Measurements from ENCODE around the gene MMD. TPM values are rescaled to one million over a fixed set of nuclear protein-coding genes. Genes with fewer than 3 reads are reported as not detected.

The MMD gene
- total and polyA plus RNA-seq, 9 of the 15 experiments (the other 6 are each of a cell fraction or from before 2014, with no cell fraction given), result 3.1 to 18.9 (median 10.7) TPM

GRCh38 chr17:55402374-55402773 is 19.3 kb downstream of the MMD start:
- Histone ChIP-seq H3K27ac (ENCODE audit: extremely low read depth, low read depth, low read length) (no peak overlapping the region), H3K79me2 (ENCODE audit: control insufficient read depth, insufficient read depth, low read length) (no peaks in the 10 kb centered on the region), H3K36me3 (ENCODE audit: control insufficient read depth, insufficient read depth, low read length) (peaks cover 27% of the 10 kb centered on the region), H4K20me1 (replicated peaks; ENCODE audit: control insufficient read depth, insufficient read depth, low read length) (no peaks in the 10 kb centered on the region), H3K4me1 (replicated peaks in 1 of 2; ENCODE audit: control insufficient read depth in 2 of 2, insufficient read depth in 2 of 2, low read length in 2 of 2) (no peaks in the 10 kb centered on the region), H2AFZ (ENCODE audit: low read depth, low read length) (no peak overlapping the region), H3K9ac (ENCODE audit: insufficient read depth in 1 of 2, low read depth in 2 of 2, low read length in 2 of 2) (no peak overlapping the region), H3K4me3 (no peak overlapping the region), H3K9me3 (replicated peaks; ENCODE audit: control insufficient read depth, insufficient read depth, low read depth, low read length) (no peaks in the 10 kb centered on the region), H3K4me2 (ENCODE audit: insufficient read depth, low read length) (no peak overlapping the region), H3K9me1 (ENCODE audit: control insufficient read depth, insufficient read depth, low read length) (no peaks in the 10 kb centered on the region), H3K27me3 (ENCODE audit: control insufficient read depth in 2 of 2, insufficient read depth in 2 of 2, low read length in 2 of 2) (no peaks in the 10 kb centered on the region)
- FAIRE-seq (no peak), ATAC-seq (no peak), DNase-seq (ENCODE audit: extremely low read depth in 1 of 4, low spot score in 3 of 4) (peak in 2 of 4 experiments; percentile 19 to 20)
- no TSS peak for BruUV-seq (replicated peaks)
- ChIA-PET POLR2A (interaction anchor here (0.8 to 1.7 kb wide), 2 partner anchors 9 to 14 kb away, joined by 4 to 6 read pairs; no protein-coding TSS in a partner anchor), CTCF (ENCODE audit: low intra/inter-chr PET ratio) (no interaction called here)
- TF ChIP-seq MCM3 (IDR thresholded peaks at IDR 0.05) (no peak), JUND (IDR thresholded peaks at IDR 0.05; ENCODE audit: borderline replicate concordance, low read depth, low read length) (peak; percentile 38; the same call in 1 of the 2 replicates), JUND (tag; IDR thresholded peaks at IDR 0.05; ENCODE audit: borderline replicate concordance, low read depth, low read length) (no peak), DIDO1 (tag; IDR thresholded peaks at IDR 0.05; ENCODE audit: low read depth) (no peak), FOSL1 (tag; conservative IDR thresholded peaks at IDR 0.05) (peak; percentile 71), TFAP4 (CRISPR knock-in tag; IDR thresholded peaks at IDR 0.05; ENCODE audit: borderline replicate concordance) (no peak), SP2 (IDR thresholded peaks at IDR 0.05; ENCODE audit: extremely low read depth, low read depth, low read length, poor library complexity, severe bottlenecking) (no peak), ZNF436 (CRISPR knock-in tag; IDR thresholded peaks at IDR 0.05) (no peak), ATF3 (IDR thresholded peaks at IDR 0.05) (peak; percentile 51), ATF3 (CRISPR knock-in tag; conservative IDR thresholded peaks at IDR 0.05) (no peak), ZBED1 (IDR thresholded peaks at IDR 0.05) (no peak)
- intact Hi-C loops (cut with micrococcal nuclease) (no loop called here), in situ Hi-C loops (cut with MboI) (no loop called here)
- WGBS (ENCODE audit: insufficient coverage, low coverage, missing lambda C conversion rate), result 47% methylated on average over 4 of the region's 4 CpGs

Data from K562 (cell line).